Keratinocyte (primary cell): ENCODE measurements around the gene SGSM1.
A peak's percentile ranks its signal among the peaks of the same experiment; 100 is the strongest.

Experiments used
- EZH2 ChIP-seq: IDR thresholded peaks from one replicate; pipeline ENCODE4 v1.6.1; 2012; ENCODE audit warnings: inconsistent platforms, mild to moderate bottlenecking, low read length, moderate library complexity
- TF ChIP-seq, protein P1 (sequence below), 3 experiments: IDR thresholded peaks in 1 of 3; conservative IDR thresholded peaks in 1 of 3; optimal IDR thresholded peaks in 1 of 3; 2 replicates in 2 of 3; 3 replicates in 1 of 3; pipeline versions ENCODE3 to v1.5.1; 2011; ENCODE audit warnings: low read length in 3 of 3, mild to moderate bottlenecking in 3 of 3, moderate library complexity in 2 of 3, control low read depth in 1 of 3, inconsistent platforms in 1 of 3; ENCODE audit not compliant: insufficient read depth in 2 of 3; ENCODE audit errors: extremely low read depth in 1 of 3

DNA sequence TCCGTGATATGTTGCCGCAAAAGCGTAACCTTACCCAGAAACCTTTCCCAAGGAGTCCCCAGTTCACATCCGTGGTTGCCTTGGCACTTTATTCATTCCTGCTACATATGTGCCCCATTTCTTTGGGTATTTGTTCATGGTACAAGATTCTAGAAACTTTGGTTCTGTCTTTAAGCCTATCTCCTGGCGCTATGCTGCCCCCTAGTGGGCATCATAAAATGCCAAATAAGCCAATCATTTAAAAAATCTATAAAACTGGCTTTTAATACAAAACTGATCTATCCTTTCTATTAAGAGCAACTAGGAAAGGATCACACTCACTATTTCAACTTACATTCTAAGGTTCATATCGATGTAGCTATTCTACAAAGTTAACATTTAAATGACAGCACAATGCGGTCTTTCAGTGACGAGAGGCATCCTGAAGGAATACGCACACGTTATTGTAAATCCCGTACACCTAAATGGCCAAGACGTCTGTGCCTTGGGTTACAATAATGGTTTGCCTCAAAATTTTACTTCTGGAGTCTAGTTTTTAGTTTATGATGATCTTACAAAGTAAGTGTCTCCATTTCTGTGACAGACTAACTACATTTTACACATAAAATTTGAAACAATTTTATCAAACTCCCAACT lies 47.7 kb upstream of the SGSM1 start:
- TF ChIP-seq, protein P1, sequence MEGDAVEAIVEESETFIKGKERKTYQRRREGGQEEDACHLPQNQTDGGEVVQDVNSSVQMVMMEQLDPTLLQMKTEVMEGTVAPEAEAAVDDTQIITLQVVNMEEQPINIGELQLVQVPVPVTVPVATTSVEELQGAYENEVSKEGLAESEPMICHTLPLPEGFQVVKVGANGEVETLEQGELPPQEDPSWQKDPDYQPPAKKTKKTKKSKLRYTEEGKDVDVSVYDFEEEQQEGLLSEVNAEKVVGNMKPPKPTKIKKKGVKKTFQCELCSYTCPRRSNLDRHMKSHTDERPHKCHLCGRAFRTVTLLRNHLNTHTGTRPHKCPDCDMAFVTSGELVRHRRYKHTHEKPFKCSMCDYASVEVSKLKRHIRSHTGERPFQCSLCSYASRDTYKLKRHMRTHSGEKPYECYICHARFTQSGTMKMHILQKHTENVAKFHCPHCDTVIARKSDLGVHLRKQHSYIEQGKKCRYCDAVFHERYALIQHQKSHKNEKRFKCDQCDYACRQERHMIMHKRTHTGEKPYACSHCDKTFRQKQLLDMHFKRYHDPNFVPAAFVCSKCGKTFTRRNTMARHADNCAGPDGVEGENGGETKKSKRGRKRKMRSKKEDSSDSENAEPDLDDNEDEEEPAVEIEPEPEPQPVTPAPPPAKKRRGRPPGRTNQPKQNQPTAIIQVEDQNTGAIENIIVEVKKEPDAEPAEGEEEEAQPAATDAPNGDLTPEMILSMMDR (optimal IDR thresholded peaks at IDR 0.05 in 1 of 3, IDR thresholded peaks at IDR 0.05 in 1 of 3, conservative IDR thresholded peaks at IDR 0.05 in 1 of 3; ENCODE audit: extremely low read depth in 1 of 3, insufficient read depth in 2 of 3, low read length in 3 of 3): peak in 2 of 3 experiments; percentile 54 to 69
- TF ChIP-seq EZH2: no peak
